ENCODE results near the gene DTNA. TPM values are rescaled to one million over a fixed set of nuclear protein-coding genes. Genes with fewer than 3 reads are reported as not detected.

Gene DTNA
- total RNA-seq, 4 donors from 2014 or later = 6.7 to 30.5 (median 9.5) TPM

DNA sequence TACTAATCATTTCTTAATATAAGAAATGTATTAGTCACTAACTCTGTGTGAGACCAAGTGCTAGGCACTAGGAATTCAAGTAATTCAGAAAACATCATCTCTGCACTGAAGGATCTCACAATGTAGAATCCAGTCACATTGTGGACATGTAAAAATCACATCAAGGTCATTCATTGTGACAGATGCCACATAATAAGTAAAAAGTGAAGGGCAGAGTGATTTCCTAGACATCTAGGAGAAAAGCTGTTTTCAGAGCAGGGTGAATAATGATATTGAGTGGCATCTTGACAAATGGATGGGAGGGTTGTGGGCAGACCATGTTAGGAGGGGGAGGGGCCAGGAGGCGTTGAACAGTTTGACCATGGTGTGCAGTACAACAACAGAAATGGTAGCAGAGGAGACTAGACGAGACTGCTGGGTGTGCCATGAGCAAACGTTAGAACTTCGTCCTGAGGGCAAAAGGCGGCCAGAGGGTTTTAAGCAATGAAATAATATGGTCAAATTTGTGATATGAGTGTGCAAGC lies 93.8 kb downstream of the DTNA start:
- Histone ChIP-seq H3K36me3 (no peaks in the 10 kb centered on the region), H3K27me3 (no peaks in the 10 kb centered on the region), H3K27ac (no peak overlapping the region), H3K4me1 (no peaks in the 10 kb centered on the region), H3K9me3 (no peaks in the 10 kb centered on the region), H3K4me3 (no peak overlapping the region)
- DNase-seq = no peak
- TF ChIP-seq POLR2A (IDR thresholded peaks at IDR 0.05) = no peak
- TF ChIP-seq, protein P1, sequence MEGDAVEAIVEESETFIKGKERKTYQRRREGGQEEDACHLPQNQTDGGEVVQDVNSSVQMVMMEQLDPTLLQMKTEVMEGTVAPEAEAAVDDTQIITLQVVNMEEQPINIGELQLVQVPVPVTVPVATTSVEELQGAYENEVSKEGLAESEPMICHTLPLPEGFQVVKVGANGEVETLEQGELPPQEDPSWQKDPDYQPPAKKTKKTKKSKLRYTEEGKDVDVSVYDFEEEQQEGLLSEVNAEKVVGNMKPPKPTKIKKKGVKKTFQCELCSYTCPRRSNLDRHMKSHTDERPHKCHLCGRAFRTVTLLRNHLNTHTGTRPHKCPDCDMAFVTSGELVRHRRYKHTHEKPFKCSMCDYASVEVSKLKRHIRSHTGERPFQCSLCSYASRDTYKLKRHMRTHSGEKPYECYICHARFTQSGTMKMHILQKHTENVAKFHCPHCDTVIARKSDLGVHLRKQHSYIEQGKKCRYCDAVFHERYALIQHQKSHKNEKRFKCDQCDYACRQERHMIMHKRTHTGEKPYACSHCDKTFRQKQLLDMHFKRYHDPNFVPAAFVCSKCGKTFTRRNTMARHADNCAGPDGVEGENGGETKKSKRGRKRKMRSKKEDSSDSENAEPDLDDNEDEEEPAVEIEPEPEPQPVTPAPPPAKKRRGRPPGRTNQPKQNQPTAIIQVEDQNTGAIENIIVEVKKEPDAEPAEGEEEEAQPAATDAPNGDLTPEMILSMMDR (IDR thresholded peaks at IDR 0.05) = no peak

DNA sequence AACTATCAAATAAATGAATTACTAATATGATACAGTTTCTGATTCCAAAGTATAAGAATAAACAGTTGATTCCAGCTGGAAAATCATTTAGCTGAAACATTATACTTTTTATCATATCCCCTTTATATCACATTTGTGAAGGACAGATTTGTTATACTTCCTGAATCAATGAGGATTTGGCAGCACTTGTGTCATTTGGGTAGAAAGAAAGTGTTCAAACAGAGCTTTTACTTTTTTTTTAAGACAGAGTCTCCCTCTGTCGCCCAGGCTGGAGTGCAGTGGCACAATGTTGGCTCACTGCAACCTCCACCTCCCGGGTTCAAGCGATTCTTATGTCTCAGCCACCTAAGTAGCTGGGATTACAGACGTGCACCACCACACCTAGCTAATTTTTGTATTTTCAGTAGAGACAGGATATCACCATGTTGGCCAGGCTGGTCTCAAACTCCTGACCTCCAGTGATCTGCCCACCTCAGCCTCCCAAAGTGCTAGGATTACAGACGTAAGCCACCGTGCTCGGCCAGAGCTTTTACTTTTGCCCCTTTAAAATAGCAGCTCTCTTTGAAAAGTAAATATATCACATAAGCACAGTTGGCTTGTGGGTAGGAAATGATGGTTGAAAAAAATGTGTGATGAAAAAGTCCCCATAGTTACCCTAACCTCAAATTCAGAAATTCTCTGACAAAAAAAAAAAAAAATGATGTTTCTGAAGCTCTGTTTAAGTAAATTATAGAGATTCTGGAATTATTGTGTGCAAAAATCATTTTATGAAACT lies 95.2 kb downstream of the DTNA start:
- H3K4me3 ChIP-seq = no peak overlapping the region
- no peak for DNase-seq
- H3K27ac ChIP-seq = no peak overlapping the region

GRCh38 chr18:34805878-34806351 lies 95.8 kb downstream of the DTNA start:
- Histone ChIP-seq H3K27ac (no peak overlapping the region), H3K27me3 (no peaks in the 10 kb centered on the region)

More for the DNA sequence above, 95.2 kb downstream of the DTNA start:
- no peaks in the 10 kb centered on the region for H3K4me1 ChIP-seq
- no peaks in the 10 kb centered on the region for H3K36me3 ChIP-seq
- H3K27me3 ChIP-seq = no peaks in the 10 kb centered on the region
- H3K9me3 ChIP-seq = no peaks in the 10 kb centered on the region
- TF ChIP-seq, protein P1 (IDR thresholded peaks at IDR 0.05) = no peak
- no peak for TF ChIP-seq POLR2A (IDR thresholded peaks at IDR 0.05)

DNA sequence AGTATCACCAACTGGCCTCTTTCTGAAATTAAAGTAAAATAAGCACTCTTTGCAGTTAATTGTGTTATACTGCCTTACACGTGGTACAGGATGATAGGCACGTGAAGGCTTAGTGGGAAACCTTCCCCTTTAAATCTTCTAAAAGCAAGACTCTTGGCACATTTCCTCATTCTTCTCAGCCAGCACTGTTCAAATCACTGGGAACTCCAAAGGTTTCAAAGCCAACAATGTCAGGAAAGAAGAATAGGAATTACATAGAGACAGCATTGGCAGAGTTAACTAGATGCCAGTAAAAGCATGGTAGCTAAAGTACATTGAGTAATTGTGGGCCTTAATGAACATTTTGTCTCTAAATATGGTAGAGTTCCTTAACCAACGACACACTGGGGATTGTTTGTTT lies 96.4 kb downstream of the DTNA start:
- Histone ChIP-seq H3K4me3 (no peak overlapping the region), H3K27ac (no peak overlapping the region), H3K9me3 (no peaks in the 10 kb centered on the region), H3K36me3 (no peaks in the 10 kb centered on the region), H3K27me3 (no peaks in the 10 kb centered on the region), H3K4me1 (no peaks in the 10 kb centered on the region)
- DNase-seq = no peak
- no peak for TF ChIP-seq POLR2A (IDR thresholded peaks at IDR 0.05)
- TF ChIP-seq, protein P1 (IDR thresholded peaks at IDR 0.05) = no peak

More at GRCh38 chr18:34805878-34806351, 95.8 kb downstream of the DTNA start:
- Histone ChIP-seq H3K4me1 (no peaks in the 10 kb centered on the region), H3K9me3 (no peaks in the 10 kb centered on the region), H3K4me3 (no peak overlapping the region), H3K36me3 (no peaks in the 10 kb centered on the region)
- TF ChIP-seq, protein P1 (IDR thresholded peaks at IDR 0.05) = no peak
- TF ChIP-seq POLR2A (IDR thresholded peaks at IDR 0.05) = no peak
- DNase-seq = no peak

DNA sequence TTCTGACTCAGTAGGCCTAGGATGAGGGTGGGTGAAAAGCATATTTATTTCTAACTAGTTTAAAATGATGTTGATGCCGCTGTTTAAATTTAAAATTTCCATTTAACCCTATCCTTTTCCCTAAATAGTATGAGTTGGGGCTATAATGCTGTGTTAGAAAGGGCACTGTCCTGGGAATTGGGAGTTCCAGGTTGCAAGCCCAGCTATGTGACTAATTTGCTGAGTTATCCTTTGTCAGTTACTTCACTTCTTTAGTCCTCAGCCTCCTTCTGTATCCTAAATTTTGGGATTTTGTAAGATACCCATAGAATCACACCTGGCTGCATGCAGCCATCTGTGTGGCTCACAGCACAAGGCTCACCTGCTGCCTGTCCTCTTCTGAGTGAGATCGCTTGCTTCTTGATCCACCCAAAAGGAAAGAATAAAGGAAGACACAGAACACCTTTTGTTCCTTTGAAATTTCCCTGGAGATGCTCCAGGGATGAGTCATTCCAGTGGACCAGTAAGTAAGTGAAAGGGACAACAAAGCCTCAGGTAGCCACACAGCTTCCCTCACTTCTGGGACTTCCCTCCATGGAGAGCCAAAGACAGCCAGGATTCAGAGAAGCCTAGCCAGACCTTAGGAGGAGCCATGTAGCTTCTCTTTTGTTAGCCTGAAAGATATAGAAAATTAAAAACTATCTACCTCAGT lies 97.2 kb downstream of the DTNA start:
- H3K27me3 ChIP-seq = no peaks in the 10 kb centered on the region
- no peak overlapping the region for H3K27ac ChIP-seq
- no peaks in the 10 kb centered on the region for H3K4me1 ChIP-seq
- no peak overlapping the region for H3K4me3 ChIP-seq
- no peaks in the 10 kb centered on the region for H3K36me3 ChIP-seq
- H3K9me3 ChIP-seq = no peaks in the 10 kb centered on the region
- DNase-seq = no peak
- TF ChIP-seq, protein P1 (IDR thresholded peaks at IDR 0.05) = no peak
- TF ChIP-seq POLR2A (IDR thresholded peaks at IDR 0.05) = no peak

Measured in Peyer's patch (tissue), 4 donors.